KG1 (cell line): ENCODE results near the gene KMT5C.

ENCODE experiments used
- DNase-seq: peaks from one replicate; lab custom pipeline; 2025; lab: John Stamatoyannopoulos, UW

Gene KMT5C

GRCh38 chr19:55347442-55348009 is 7.8 kb downstream of the KMT5C start:
- no peak for DNase-seq

DNA sequence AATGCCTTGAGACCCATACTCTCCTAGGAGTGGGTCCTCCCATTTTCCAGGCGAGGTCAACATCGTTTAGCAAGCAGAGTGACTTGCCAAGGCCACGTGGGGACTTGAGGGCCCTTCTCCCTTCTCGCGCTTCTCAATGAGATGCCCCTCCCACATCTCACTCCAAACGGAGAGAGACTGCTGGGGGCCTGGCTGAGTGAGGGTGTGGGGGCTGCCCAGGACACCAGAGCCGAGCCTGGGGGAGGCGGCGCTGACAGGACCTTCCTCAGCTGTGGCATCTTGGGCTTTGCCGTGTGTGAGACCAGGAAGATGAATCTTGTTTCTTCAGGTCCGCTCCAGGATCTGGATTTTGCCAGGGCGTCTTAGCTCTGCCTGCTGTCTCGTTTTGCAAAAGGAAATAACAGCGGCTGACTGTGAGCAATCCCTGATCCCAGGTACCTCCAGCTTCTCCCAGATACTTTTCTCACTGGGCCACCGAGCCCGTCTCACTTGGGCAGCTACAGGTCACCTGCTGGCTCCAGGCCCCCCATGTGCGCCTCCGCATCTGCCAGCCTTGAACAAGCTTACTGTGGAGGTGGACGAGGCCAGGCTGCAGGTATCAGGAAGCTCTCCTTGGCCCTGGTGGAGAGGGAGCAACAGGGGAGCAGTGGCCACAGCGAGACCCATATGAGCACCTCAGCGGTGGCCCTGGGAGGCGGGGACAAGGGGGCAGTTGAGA is 8.8 kb downstream of the KMT5C start:
- DNase-seq, result no peak

GRCh38 chr19:55350620-55351315 is 11.1 kb downstream of the KMT5C start:
- no peak for DNase-seq

- no peak for DNase-seq
These were observed 12.4 kb downstream of the KMT5C start for GRCh38 chr19:55352040-55352439.

- DNase-seq, result no peak
These were observed 13.0 kb downstream of the KMT5C start for GRCh38 chr19:55352549-55353145.

DNA sequence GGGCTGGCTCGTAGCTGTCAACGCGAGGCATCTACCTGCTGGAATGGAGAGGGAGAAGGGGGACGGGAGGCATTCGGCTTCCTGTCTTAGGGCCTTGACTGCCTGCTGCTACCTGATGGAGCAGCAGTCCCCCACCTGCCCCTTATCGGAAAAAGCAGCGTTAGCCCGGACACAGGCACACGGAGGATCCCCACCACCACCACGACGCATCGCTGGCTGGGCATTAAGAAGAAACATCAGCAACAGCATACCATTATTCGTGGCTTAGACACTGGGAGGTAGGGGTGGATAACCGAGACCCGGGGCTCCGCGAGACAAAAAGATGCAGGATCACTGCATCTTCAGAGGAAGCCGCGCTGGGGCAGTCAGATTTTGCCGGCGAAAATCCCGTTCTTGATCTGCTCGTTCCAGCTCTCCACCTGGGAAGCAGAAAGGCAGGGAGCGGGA is 13.7 kb downstream of the KMT5C start:
- no peak for DNase-seq

DNA sequence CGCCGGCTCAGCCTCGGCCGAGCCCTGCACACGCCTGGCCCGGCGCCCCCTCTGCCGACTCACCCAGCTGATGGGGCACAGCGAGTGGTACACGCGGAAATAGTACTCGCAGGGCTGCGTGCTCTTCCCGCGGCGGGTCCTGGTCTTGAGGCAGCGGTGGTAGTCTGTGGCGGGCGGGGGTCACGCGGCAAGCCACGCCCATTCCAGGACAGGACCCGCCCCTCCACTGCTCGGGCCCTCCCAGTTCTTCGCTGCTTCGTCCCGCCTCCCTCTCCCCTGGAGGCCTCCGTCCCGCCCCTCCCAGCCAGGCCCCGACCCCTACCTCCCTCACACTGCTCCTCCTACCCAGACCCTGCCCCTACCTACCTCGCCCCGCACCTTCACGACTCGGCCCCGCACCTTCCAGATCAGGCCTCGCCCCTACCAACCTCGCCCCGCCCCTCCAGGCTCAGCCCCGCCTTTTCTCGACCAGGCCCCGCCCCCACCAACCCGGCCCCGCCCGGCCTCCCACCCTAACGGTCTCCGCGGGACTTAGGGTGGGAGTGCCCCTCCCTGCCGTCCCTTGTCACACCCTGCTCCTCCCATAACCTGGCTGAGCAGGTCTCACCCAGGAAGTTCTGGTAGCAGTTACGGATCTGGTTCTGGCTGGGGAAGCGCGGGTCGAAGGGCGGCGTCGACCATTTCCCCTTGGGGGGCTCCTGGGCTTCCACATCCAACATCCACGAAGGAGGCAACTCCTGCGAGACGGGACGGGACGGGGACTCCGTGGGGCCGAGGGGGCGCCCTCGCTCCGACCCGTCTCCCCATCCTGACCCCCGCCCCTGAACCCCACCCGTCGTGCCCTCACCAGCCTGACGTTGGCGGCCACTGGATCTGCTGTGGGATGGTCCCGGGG is 14.4 kb downstream of the KMT5C start:
- no peak for DNase-seq

GRCh38 chr19:55354698-55355212 is 15.1 kb downstream of the KMT5C start, which contains the start of gene COX6B2:
Gene COX6B2 (minus strand): TSS chr19:55354719. CDS start chr19:55354521, 198 bp downstream.
- DNase-seq, result no peak

DNA sequence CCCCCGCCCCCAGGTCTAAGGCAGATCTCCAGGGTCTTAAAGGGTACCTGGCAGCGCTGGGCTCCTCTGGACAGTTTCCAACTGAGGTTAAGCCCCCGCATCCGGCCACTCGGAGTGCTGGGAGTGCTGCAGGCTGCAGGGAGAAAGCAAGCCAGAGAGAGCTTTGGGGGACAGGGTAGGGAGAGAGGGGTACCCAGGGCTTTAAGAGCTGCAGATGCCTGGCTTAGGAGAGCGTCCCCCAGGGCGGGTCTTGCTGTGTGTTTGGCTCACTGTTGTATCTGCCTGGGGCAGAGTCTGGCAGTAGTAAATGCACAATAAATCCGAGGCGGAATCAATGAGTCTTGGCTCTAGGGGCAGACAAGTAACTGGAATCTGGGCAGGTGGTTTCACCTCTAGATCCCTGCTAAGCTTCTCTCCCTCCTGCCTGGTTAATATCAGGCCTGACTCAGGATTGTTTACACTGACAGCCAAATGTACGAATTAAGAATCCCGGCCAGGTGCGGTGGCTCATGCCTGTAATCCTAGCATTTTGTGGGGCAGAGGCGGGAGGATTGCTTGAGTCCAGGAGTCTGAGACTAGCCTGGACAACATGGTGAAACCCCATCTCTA is 15.6 kb downstream of the KMT5C start:
- DNase-seq, result no peak

DNA sequence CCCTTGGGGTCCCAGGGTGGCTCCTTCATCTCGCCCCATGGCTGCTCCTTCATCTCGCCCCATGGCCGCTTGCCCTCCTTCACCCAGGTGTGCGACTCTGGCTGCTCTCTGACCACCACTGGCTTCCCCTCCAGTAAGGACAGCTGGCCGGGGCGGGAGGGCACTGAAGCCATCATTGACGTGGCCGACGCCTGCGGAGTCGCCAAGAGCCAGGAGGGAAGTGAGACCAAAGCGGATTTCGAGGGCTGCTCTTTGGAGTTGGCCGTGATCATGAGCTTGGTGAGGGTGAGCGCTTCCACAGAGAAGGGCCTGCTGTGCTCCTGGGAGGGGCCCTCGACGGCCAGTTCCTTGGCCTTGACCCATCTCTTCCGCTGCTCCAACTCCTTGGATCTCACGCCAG is 18.8 kb downstream of the KMT5C start:
- DNase-seq, result no peak

DNA sequence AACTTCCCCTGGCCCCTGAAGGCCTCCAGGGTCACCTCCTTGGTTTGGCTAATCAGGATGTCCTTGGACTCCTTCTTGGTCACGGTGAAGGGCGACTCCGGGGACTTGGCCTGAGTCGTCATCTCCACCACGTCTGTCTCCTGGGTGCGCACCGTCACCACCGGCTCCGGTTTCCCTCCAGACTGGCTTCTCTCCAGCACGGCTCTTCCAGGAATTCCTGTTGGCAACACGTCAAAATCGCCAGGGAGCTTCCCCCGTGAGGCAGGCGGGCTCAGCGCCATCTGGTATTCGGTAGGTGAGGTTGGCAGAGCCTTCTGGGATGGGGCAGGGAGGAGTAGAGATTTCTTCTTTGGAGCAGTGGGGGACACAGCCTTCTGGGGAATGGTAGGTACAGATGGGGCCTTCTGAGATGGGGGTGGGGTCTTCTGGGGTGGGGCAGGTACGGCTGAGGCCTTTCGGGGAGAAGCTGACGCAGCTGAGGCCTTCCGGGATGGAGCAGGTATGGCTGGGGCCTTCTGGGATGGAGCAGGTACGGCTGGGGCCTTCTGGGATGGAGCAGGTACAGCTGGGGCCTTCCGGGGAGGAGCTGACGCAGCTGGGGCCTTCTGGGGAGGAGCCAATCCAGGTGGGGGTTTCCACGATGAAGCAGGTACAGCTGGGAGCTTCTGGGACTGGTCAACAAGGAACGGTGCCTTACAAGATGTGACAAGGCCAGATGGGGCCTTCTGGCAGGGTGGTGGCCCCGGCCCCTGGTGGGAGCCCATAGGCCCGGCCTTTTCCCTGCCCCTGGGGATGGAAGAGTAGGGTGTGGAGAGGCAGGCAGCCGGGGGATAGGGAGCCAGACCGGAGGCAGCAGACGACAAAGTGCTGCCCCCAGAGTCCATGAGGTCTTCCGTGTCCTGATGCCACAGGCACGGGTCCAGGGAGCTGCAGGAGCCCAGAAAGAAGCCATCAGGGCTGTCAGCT is 19.6 kb downstream of the KMT5C start:
- no peak for DNase-seq

- DNase-seq, result no peak
These were observed 21.2 kb downstream of the KMT5C start for GRCh38 chr19:55360902-55361301.

- no peak for DNase-seq
These were observed 22.7 kb downstream of the KMT5C start for GRCh38 chr19:55362174-55362989.

GRCh38 chr19:55362990-55363716 is 23.5 kb downstream of the KMT5C start, which contains the start of gene GARIN5B:
Gene GARIN5B (minus strand): TSS chr19:55363260. CDS start chr19:55363066, 194 bp downstream.
- no peak for DNase-seq

DNA sequence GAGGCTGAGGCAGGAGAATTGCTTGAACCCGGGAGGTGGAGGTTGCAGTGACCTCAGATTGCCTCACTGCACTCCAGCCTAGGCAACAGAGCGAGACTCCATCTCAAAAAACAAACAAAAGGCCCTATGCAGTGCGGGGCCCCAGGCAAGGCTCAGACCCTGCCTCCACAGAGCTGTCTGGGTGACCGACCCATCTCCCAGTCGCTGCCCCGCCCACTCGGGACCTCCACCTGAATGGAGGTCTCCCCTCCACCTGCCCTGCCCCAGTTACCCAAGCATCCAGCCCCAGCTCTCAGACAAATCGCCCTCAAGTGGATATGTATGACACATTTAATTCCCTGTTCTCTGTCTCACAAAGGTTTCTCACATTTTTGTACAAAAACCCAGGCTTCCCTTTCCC is 25.6 kb downstream of the KMT5C start:
- DNase-seq, result no peak

DNA sequence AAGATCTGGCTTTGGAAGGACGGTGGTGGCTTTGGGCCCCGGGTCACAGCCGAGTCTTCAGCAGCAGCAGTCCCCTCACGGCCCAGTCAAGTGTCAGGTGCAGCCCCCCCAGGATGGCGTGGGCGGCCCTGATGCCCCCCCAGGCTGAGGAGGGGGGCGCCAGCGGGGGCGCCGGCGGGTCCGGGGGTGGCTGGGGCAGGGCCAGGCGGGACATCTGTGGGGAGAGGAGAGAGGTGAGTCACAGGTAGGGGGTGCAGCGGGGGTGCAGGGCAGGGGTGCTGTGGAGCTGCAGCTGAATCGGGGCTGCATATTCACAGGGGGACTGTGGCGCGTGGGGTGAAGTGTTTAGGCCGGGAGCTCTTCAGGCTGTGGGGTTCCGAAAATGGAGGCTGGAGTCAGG is 26.3 kb downstream of the KMT5C start:
- no peak for DNase-seq

GRCh38 chr19:55366790-55367189 is 27.1 kb downstream of the KMT5C start:
- no peak for DNase-seq

DNA sequence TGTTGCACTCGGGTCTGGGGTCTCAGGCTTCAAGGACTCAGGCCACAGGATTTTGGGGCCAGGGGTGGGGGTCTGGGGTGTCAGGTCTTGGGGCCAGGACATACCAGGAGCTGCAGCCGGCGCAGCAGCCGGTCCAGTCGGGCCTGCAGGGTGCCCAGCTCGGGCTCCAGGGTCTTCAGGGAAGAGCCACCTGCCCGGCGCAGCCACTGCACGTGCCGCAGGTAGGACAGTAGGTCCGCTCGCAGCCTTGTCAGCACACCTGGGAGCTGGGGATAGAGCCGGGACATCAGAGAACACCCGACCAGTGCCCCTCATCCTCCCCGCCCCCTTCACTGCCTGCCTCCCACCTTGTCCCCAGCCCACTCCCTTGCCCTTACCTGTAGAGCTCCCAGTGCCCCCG is 28.4 kb downstream of the KMT5C start:
- DNase-seq, result no peak
